GM19043 (cell line): ENCODE measurements around the gene FMOD.
A peak's percentile ranks its signal among the peaks of the same experiment; 100 is the strongest.
"Not testable (repeated sequence)": the region's sequence is repeated elsewhere in the genome, so short reads cannot be mapped to it uniquely, and the experiment has no call there.

Experiments
- ATAC-seq: cut with Tn5 transposase; IDR thresholded peaks from one replicate; pipeline ENCODE4 v1.9.1; 2021; ENCODE audit warnings: low read depth; ENCODE audit not compliant: unreplicated experiment

FMOD gene

GRCh38 chr1:203326830-203327683, 23.9 kb downstream of the FMOD start:
- peak; percentile 58 for ATAC-seq

- no peak for ATAC-seq
These were observed 25.4 kb downstream of the FMOD start for GRCh38 chr1:203325418-203326091.

GRCh38 chr1:203325026-203325417, 25.9 kb downstream of the FMOD start:
- ATAC-seq = peak; percentile 34

GRCh38 chr1:203324105-203325025, 26.6 kb downstream of the FMOD start:
- no peak for ATAC-seq

- no peak for ATAC-seq
These were observed 27.3 kb downstream of the FMOD start for GRCh38 chr1:203323587-203323986.

GRCh38 chr1:203322500-203323179, 28.3 kb downstream of the FMOD start:
- no peak for ATAC-seq

GRCh38 chr1:203321273-203322052, 29.5 kb downstream of the FMOD start:
- no peak for ATAC-seq

GRCh38 chr1:203320591-203321272, 30.2 kb downstream of the FMOD start:
- ATAC-seq = peak; percentile 64

GRCh38 chr1:203318229-203318517, 32.7 kb downstream of the FMOD start:
- ATAC-seq = no peak

- no peak for ATAC-seq
These were observed 33.3 kb downstream of the FMOD start for GRCh38 chr1:203317429-203318228.

GRCh38 chr1:203316626-203317093, 34.3 kb downstream of the FMOD start:
- ATAC-seq = no peak

GRCh38 chr1:203314025-203314759, 36.7 kb downstream of the FMOD start:
- not testable (repeated sequence) for ATAC-seq

- ATAC-seq = no peak
These were observed 39.3 kb downstream of the FMOD start for GRCh38 chr1:203311368-203312301.

GRCh38 chr1:203308923-203309331, 42.0 kb downstream of the FMOD start:
- ATAC-seq = no peak

GRCh38 chr1:203308328-203308922, 42.5 kb downstream of the FMOD start:
- ATAC-seq = no peak

- ATAC-seq = no peak
These were observed 43.2 kb downstream of the FMOD start for GRCh38 chr1:203307641-203308126.
